Neuronal stem cell (in vitro differentiated cells): ENCODE measurements around the gene BANF1.

Experiments used
- DNase-seq: peaks from one replicate; pipeline ENCODE4 v3.0.0-alpha.2; 2013; ENCODE audit warnings: low spot score
- H2AFZ ChIP-seq: one replicate; pipeline ENCODE4 v1.6.1; 2013; ENCODE audit warnings: mild to moderate bottlenecking, low read length, inconsistent platforms
- H2AK5ac ChIP-seq: 2 replicates; pipeline ENCODE4 v1.6.1; 2013; ENCODE audit warnings: low read depth, mild to moderate bottlenecking, inconsistent platforms, low read length, moderate library complexity, mixed read lengths
- H2BK120ac ChIP-seq: 2 replicates; pipeline ENCODE4 v1.6.1; 2013; ENCODE audit warnings: low read depth, mild to moderate bottlenecking, inconsistent platforms, low read length, moderate library complexity, mixed read lengths
- H2BK12ac ChIP-seq: one replicate; pipeline ENCODE4 v1.6.1; 2013; ENCODE audit warnings: low read length, inconsistent platforms
- H2BK15ac ChIP-seq: 2 replicates; pipeline ENCODE4 v1.6.1; 2013; ENCODE audit warnings: mild to moderate bottlenecking, low read length, inconsistent platforms, mixed read lengths
- H2BK5ac ChIP-seq: one replicate; pipeline ENCODE4 v1.6.1; 2013; ENCODE audit warnings: inconsistent platforms, mild to moderate bottlenecking, low read length, moderate library complexity
- H3K14ac ChIP-seq: one replicate; pipeline ENCODE4 v1.6.1; 2013; ENCODE audit warnings: low read length, inconsistent platforms
- H3K18ac ChIP-seq: 2 replicates; pipeline ENCODE4 v1.6.1; 2013; ENCODE audit warnings: low read length, inconsistent platforms
- H3K23ac ChIP-seq: 2 replicates; pipeline ENCODE4 v1.6.1; 2013; ENCODE audit warnings: low read depth, mild to moderate bottlenecking, mixed read lengths, low read length, inconsistent platforms; ENCODE audit not compliant: poor library complexity
- H3K27ac ChIP-seq: replicated peaks from 3 replicates; pipeline ENCODE4 v1.5.1; 2013; ENCODE audit warnings: low read length, inconsistent platforms
- H3K27me3 ChIP-seq, 3 experiments: 2 replicates each; pipeline ENCODE4 v1.6.1; 2013; ENCODE audit warnings: low read length in 3 of 3, mild to moderate bottlenecking in 2 of 3, inconsistent platforms in 1 of 3, low read depth in 1 of 3, mixed read lengths in 1 of 3, moderate library complexity in 1 of 3; ENCODE audit not compliant: control insufficient read depth in 3 of 3, insufficient read depth in 3 of 3
- H3K36me3 ChIP-seq, 2 donors: replicated peaks in 1 of 2; 2 replicates each; pipeline ENCODE4 v1.6.1; 2013; ENCODE audit warnings: low read length in 2 of 2; ENCODE audit not compliant: control insufficient read depth in 2 of 2, insufficient read depth in 2 of 2
- H3K4ac ChIP-seq: 2 replicates; pipeline ENCODE4 v1.6.1; 2013; ENCODE audit warnings: inconsistent platforms, mild to moderate bottlenecking, low read length, moderate library complexity
- H3K4me1 ChIP-seq, 2 donors: 1 replicate in 1 of 2; 2 replicates in 1 of 2; pipeline ENCODE4 v1.6.1; 2013; ENCODE audit warnings: low read length in 2 of 2, low read depth in 1 of 2; ENCODE audit not compliant: control insufficient read depth in 2 of 2, insufficient read depth in 1 of 2
- H3K4me2 ChIP-seq: one replicate; pipeline ENCODE4 v1.6.1; 2013; ENCODE audit warnings: mild to moderate bottlenecking, low read length, inconsistent platforms; ENCODE audit not compliant: insufficient read depth, poor library complexity, severe bottlenecking
- H3K4me3 ChIP-seq, 2 donors: 2 replicates each; pipeline ENCODE4 v1.5.1; 2013; ENCODE audit warnings: low read length in 2 of 2, mild to moderate bottlenecking in 2 of 2, inconsistent platforms in 1 of 2, moderate library complexity in 1 of 2
- H3K79me1 ChIP-seq: one replicate; pipeline ENCODE4 v1.6.1; 2013; ENCODE audit warnings: low read depth, mild to moderate bottlenecking, inconsistent platforms, low read length, moderate library complexity
- H3K9ac ChIP-seq: one replicate; pipeline ENCODE4 v1.6.1; 2013; ENCODE audit warnings: mild to moderate bottlenecking, low read depth, low read length, inconsistent platforms; ENCODE audit not compliant: poor library complexity
- H3K9me3 ChIP-seq, 2 donors: replicated peaks in 1 of 2; 2 replicates each; pipeline versions ENCODE3 to v1.6.1; 2013; ENCODE audit warnings: low read length in 2 of 2, mild to moderate bottlenecking in 2 of 2, inconsistent platforms in 1 of 2, low read depth in 1 of 2, mixed read lengths in 1 of 2, moderate library complexity in 1 of 2; ENCODE audit not compliant: control insufficient read depth in 2 of 2, insufficient read depth in 1 of 2
- H4K8ac ChIP-seq: one replicate; pipeline ENCODE4 v1.6.1; 2013; ENCODE audit warnings: low read depth, mild to moderate bottlenecking, inconsistent platforms, low read length, moderate library complexity
- H4K91ac ChIP-seq: one replicate; pipeline ENCODE4 v1.6.1; 2013; ENCODE audit warnings: low read length, low read depth, mild to moderate bottlenecking, inconsistent platforms; ENCODE audit not compliant: poor library complexity
- WGBS, 2 donors: extraction: QIAGEN DNeasy Blood & Tissue Kit; methylation state at CpG; one replicate each; pipeline ENCODE4 v1.1.7; 2013; ENCODE audit warnings: missing lambda C conversion rate in 2 of 2, mixed read lengths in 1 of 2; ENCODE audit not compliant: insufficient read length in 2 of 2, insufficient replicate concordance in 1 of 2; ENCODE audit errors: extremely low coverage in 2 of 2; 5-methylcytosine and 5-hydroxymethylcytosine counted together

Gene BANF1

DNA sequence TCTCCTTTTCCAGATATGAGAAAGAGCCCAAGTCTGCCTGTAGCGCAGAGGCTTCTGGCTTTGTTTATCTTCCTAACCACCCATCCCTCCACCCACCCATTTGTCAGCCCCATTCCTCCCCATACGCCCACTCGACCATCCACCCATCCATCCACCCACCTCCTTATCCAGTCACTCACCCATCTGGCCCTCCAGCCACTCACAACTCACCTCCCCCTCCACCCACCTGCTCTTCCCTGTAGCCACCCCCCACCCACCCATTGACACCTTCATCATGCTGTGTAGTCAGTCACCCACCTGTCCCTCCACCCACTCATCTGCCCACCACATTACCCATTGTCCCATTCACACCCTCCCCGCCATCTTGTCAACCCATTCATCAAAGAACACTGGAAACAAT, 15.0 kb downstream of the BANF1 start:
- Histone ChIP-seq H3K18ac (no peak overlapping the region), H2BK12ac (no peak overlapping the region)
- no peak for DNase-seq

DNA sequence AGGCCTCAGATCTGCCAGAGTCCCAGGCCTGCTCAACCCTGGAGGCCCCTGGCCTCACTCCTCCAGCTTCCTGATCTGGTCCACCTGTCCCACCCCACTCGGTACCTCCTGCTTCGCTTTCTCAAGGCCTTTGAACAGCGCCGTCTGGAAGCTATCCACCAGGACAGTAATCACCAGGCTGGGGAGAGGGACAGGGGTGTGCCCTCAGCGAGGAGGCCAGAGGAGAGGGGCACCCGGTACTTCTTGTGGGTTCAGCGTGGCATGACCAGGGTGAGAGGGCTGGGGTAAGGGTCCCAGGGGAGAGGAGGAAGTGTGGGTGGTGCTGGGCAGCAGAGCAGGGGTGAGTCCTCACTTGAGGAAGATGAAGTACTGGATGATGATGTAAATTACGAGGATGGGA, 17.9 kb downstream of the BANF1 start:
- Histone ChIP-seq H3K79me1 (no peaks in the 10 kb centered on the region), H3K27me3 (peaks cover 0 to 47% (median 11%) of the 10 kb centered on the region in 3 experiments), H3K36me3 (no peaks in the 10 kb centered on the region), H4K91ac (no peak overlapping the region), H3K18ac (peak overlapping the region; percentile 38), H3K4ac (no peak overlapping the region), H3K4me2 (no peak overlapping the region), H2AFZ (no peak overlapping the region), H2BK15ac (peak overlapping the region; percentile 58), H3K4me1 (peaks cover 0 to 2% of the 10 kb centered on the region in 2 donors), H3K14ac (peak overlapping the region; percentile 8), H3K9ac (no peak overlapping the region), H3K27ac (no peak overlapping the region), H3K4me3 (no peak overlapping the region), H3K23ac (peak overlapping the region; percentile 89), H3K9me3 (no peaks in the 10 kb centered on the region), H2BK12ac (no peak overlapping the region), H2AK5ac (peak overlapping the region; percentile 75), H4K8ac (no peak overlapping the region), H2BK5ac (no peak overlapping the region), H2BK120ac (no peak overlapping the region)
- no peak for DNase-seq
- no CpG with 5 or more reads among the region's 8 CpGs for WGBS, 2 donors

More for the DNA sequence above, 15.0 kb downstream of the BANF1 start:
- peaks cover 2 to 3% of the 10 kb centered on the region in 2 donors for H3K4me1 ChIP-seq
- H4K91ac ChIP-seq: no peak overlapping the region
- no peaks in the 10 kb centered on the region for H3K36me3 ChIP-seq
- H3K27me3 ChIP-seq: peaks cover 0 to 61% (median 10%) of the 10 kb centered on the region in 3 experiments
- no peak overlapping the region for H3K14ac ChIP-seq
- no peak overlapping the region for H2BK15ac ChIP-seq
- H3K4me3 ChIP-seq: no peak overlapping the region
- no peak overlapping the region for H4K8ac ChIP-seq
- no peaks in the 10 kb centered on the region for H3K9me3 ChIP-seq
- H3K9ac ChIP-seq: no peak overlapping the region
- H2BK5ac ChIP-seq: no peak overlapping the region
- no peak overlapping the region for H2BK120ac ChIP-seq
- 100% methylated on average over 2 of the region's 4 CpGs; no CpG with 5 or more reads in 1 of the 2 donors for WGBS, 2 donors
- H3K23ac ChIP-seq: no peak overlapping the region
- H3K27ac ChIP-seq: no peak overlapping the region
- H2AK5ac ChIP-seq: no peak overlapping the region
- no peak overlapping the region for H3K4me2 ChIP-seq
- H3K79me1 ChIP-seq: no peaks in the 10 kb centered on the region
- H3K4ac ChIP-seq: no peak overlapping the region
- no peak overlapping the region for H2AFZ ChIP-seq

DNA sequence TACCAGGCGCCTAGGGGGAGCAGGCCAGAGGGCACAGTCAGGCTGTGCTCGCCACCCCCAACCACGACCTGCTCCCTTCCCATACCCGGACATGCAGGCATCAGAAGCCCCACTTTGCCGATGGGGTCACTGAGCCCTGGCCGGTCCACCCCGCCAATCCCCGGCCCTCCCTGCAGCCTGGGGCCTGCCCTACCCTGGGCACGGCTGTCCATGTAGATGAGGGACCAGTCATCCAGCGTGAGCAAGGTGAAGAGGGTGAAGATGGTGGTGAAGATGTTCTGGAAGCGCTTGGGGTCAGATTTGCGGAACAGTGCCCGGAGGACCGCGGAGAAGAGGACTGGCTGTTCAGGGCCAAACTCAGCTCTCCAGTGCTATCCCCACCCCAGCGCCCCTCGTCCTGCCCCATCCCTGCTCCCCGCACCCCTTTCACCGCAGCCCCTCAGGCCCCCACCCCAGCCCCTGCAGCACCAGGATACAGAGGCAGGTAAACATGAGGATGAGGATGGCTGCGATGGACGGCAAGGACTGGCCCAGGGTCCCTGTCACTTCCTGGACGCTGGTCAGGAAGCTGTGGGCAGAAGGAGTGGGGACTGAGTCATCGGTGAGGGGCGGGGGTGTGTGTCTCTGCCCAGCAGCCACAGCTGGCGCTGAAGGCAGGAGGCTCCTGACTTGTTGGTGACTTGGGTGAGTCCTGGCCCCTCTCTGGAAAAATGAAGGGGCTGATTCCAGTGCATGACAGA, 18.5 kb downstream of the BANF1 start:
- DNase-seq: no peak
- Histone ChIP-seq H2AK5ac (peak overlapping the region; percentile 75), H3K9ac (peak overlapping the region; percentile 44), H3K14ac (no peak overlapping the region), H3K27me3 (peaks cover 0 to 41% (median 13%) of the 10 kb centered on the region in 3 experiments), H3K79me1 (no peaks in the 10 kb centered on the region), H3K18ac (no peak overlapping the region), H2BK12ac (no peak overlapping the region), H3K4me2 (no peak overlapping the region), H3K9me3 (no peaks in the 10 kb centered on the region), H3K4ac (no peak overlapping the region), H3K4me3 (no peak overlapping the region), H3K27ac (no peak overlapping the region), H4K91ac (no peak overlapping the region), H3K36me3 (no peaks in the 10 kb centered on the region), H2BK5ac (no peak overlapping the region), H2BK15ac (peak overlapping the region; percentile 49), H2BK120ac (no peak overlapping the region), H3K4me1 (peaks cover 0 to 2% of the 10 kb centered on the region in 2 donors), H3K23ac (peak overlapping the region; percentile 89), H4K8ac (no peak overlapping the region), H2AFZ (peak overlapping the region; percentile 22)
- no CpG with 5 or more reads among the region's 25 CpGs for WGBS, 2 donors

DNA sequence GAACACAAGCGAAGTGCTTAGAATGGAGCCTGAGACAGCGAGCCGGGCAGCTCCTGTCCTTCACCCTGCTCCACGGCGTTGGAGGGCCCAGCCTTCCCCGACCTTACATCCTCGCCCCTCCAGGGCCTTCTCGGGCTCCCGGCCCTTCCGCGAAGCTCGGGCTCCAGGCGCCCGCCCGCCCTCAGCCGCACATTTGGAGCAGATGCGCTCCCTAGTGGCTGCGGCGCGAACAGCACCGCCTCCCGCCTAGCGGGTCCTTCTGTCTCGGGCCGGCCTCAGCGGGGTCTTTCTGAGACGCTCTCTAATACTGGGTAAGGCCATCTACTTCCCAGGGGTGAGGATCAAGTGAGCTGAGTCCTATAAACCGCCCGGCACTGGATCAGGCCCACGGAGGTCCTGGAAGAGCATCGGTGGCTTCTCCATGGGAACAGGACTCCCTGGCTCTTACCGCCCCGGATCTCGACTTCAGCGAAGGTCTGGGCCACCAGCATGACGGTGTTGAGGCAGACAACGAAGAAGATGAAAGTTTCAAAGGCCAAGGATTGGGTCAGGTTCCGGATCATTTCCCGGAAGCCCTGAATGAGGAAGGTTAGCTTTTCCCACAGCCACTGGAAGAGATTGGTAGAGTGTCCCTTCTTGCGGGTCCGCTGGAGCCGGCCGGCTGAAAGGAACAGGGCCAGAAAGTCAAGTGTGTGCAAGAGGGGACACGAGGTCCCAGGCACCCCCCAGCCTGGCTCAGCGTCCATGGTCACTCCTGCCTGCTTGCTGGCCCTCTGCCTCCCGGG, 20.3 kb downstream of the BANF1 start:
- H3K4me2 ChIP-seq: peak overlapping the region; percentile 11
- no CpG with 5 or more reads among the region's 46 CpGs for WGBS, 2 donors
- H4K91ac ChIP-seq: no peak overlapping the region
- no peak overlapping the region for H2BK120ac ChIP-seq
- DNase-seq: peak; percentile 79
- H3K14ac ChIP-seq: no peak overlapping the region
- H2BK5ac ChIP-seq: no peak overlapping the region
- no peak overlapping the region for H2BK12ac ChIP-seq
- H2AK5ac ChIP-seq: peak overlapping the region; percentile 25
- no peak overlapping the region for H3K4me3 ChIP-seq
- peak overlapping the region; percentile 21 for H2BK15ac ChIP-seq
- no peak overlapping the region for H3K27ac ChIP-seq
- no peak overlapping the region for H3K4ac ChIP-seq
- peak overlapping the region; percentile 29 for H4K8ac ChIP-seq
- H3K23ac ChIP-seq: peak overlapping the region; percentile 85
- no peaks in the 10 kb centered on the region for H3K9me3 ChIP-seq
- H3K36me3 ChIP-seq: no peaks in the 10 kb centered on the region
- peak overlapping the region; percentile 88 for H2AFZ ChIP-seq
- H3K9ac ChIP-seq: peak overlapping the region; percentile 7
- peaks cover 0 to under 1% of the 10 kb centered on the region in 2 donors for H3K4me1 ChIP-seq
- H3K27me3 ChIP-seq: peaks cover 0 to 30% (median 13%) of the 10 kb centered on the region in 3 experiments
- peak overlapping the region; percentile 83 for H3K18ac ChIP-seq
- H3K79me1 ChIP-seq: no peaks in the 10 kb centered on the region
